RWPE1 (cell line): ENCODE results near the gene RAB22A.
"Not testable (repeated sequence)": the region's sequence is repeated elsewhere in the genome, so short reads cannot be mapped to it uniquely, and the experiment has no call there.

ENCODE experiments used
- CTCF ChIA-PET: fragments of 350-600 bp; sonication (Branson Sonifier 250); formaldehyde crosslinking; extraction: SDS; loops from one replicate; lab custom pipeline; 2021; lab: Yijun Ruan, JAX
- POLR2A ChIA-PET: fragments of 400-600 bp; formaldehyde crosslinking; extraction: SDS; loops from one replicate; lab custom pipeline; 2020; ENCODE audit warnings: antibody characterized with exemption; ENCODE audit not compliant: low non-redundant PET; lab: Yijun Ruan, JAX
- DNase-seq: peaks from one replicate; pipeline ENCODE4 v3.0.0; 2012; ENCODE audit warnings: low spot score
- H3K27ac ChIP-seq: fragments of 450-650 bp; 2 replicates; pipeline ENCODE4 v1.5.1; 2017
- CTCF ChIP-seq: fragments of 450-650 bp; conservative IDR thresholded peaks from 2 replicates; pipeline ENCODE4 v1.5.1; 2017; ENCODE audit warnings: low read depth, mild to moderate bottlenecking

The RAB22A gene

GRCh38 chr20:58405504-58406291 lies 96.2 kb downstream of the RAB22A start:
- no peak for TF ChIP-seq CTCF
- POLR2A ChIA-PET: interaction anchor here (1.1 kb wide), 1 partner anchor 17 kb away, joined by 5 read pairs; the partner anchor contains the start of gene VAPB
- peak overlapping the region; percentile 46 for H3K27ac ChIP-seq
- DNase-seq: no peak
- CTCF ChIA-PET: interaction anchor here (0.6 to 1.0 kb wide), 2 partner anchors 62 to 246 kb away, joined by 3 read pairs; partner anchors contain the start of gene STX16

- CTCF ChIA-PET: interaction anchor here (1.0 kb wide), 1 partner anchor 245 kb away, joined by 3 read pairs; the partner anchor contains the start of gene STX16
- no peak for TF ChIP-seq CTCF
- POLR2A ChIA-PET: interaction anchor here (0.8 kb wide), 1 partner anchor 18 kb away, joined by 4 read pairs; the partner anchor contains the start of gene VAPB
- DNase-seq: peak; percentile 42
- H3K27ac ChIP-seq: no peak overlapping the region
These were observed 97.0 kb downstream of the RAB22A start for GRCh38 chr20:58406422-58407001.

DNA sequence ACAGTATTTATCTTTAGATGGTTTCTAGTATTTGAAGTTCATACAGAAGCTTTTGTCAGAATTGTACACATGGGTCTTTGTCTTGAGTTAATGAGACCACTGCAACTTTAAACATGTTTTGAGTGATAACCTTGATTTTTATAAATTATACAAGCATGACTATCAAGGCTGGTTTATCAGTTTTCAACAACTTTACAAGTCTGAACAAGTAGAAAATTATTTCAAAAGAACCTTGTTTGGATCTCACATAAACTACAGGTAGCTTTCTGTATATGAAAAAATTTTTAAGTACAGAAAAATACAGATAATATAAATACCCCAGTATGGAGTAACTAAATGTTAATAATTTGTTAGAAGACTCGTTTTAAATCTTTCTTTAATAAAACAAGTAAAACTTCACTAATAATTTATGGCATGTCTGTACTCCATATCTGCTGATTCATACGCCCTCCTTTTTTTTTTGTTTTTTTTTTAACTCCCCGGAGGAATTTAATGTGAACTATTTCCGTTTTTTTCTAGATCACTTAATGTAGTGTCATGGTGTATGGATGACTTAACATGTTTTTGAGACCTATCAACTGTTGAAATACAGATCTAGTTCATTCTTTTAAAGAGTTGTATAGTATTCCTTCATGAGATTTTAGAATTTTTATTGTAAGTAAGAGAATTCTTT lies 97.8 kb downstream of the RAB22A start:
- H3K27ac ChIP-seq: no peak overlapping the region
- ChIA-PET CTCF (no interaction called here), POLR2A (interaction anchor here (0.8 kb wide), 1 partner anchor 19 kb away, joined by 4 read pairs; the partner anchor contains the start of gene VAPB)
- no peak for TF ChIP-seq CTCF
- DNase-seq: peak; percentile 84

DNA sequence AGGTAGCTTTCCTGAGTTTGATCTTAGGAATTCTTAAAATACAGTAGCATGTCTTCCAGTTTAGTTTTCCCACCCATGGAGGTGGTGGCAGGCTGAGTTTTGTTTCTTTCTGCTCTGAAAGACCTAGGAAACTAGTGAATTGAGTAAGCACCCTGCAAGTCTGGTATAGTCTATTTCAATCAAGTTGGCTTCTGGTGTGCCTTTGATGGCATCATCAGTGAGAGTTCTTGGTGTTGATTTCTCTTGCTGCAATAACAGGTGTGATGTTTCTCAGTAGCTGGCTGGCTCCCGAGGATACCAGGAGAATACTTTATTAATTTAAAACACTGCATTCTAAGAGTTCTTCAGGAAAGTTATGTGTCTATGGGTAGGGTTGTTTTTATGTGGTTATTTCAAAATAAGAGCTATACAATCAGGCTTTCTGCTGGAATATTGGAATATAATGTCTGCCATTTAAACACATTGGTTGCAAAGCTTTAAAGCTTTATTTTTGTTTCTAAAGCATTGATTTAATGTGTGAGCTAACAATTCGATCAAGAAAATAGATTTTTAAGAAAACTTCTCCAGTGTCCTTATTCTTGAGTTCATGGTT lies 98.5 kb downstream of the RAB22A start:
- no peak for DNase-seq
- H3K27ac ChIP-seq: no peak overlapping the region
- no peak for TF ChIP-seq CTCF
- POLR2A ChIA-PET: no interaction called here
- CTCF ChIA-PET: interaction anchor here (0.5 to 1.0 kb wide), 2 partner anchors 12 to 134 kb away, joined by 3 to 4 read pairs; no protein-coding TSS in a partner anchor

GRCh38 chr20:58408603-58409246 lies 99.2 kb downstream of the RAB22A start:
- POLR2A ChIA-PET: no interaction called here
- TF ChIP-seq CTCF: no peak
- no peak for DNase-seq

DNA sequence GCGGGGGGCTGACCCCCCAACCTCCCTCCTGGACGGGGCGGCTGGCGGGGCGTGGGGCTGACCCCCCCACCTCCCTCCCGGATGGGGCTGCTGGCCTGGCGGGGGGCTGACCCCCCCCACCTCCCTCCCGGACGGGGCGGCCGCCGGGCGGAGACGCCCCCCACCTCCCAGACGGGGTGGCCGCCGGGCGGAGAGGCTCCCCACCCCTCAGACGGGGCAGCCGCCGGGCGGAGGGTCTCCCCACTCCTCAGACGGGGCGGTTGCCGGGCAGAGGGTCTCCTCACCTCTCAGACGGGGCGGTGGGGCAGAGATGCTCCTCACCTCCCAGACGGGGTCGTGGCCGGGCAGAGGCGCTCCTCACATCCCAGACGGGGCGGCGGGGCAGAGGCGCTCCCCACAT lies 104.7 kb downstream of the RAB22A start:
- CTCF ChIA-PET, DNase-seq, POLR2A ChIA-PET, H3K27ac ChIP-seq: not testable (repeated sequence)

More at GRCh38 chr20:58408603-58409246, 99.2 kb downstream of the RAB22A start:
- CTCF ChIA-PET: interaction anchor here (1.0 kb wide), 1 partner anchor 13 kb away, joined by 4 read pairs; no protein-coding TSS in a partner anchor
- H3K27ac ChIP-seq: no peak overlapping the region

DNA sequence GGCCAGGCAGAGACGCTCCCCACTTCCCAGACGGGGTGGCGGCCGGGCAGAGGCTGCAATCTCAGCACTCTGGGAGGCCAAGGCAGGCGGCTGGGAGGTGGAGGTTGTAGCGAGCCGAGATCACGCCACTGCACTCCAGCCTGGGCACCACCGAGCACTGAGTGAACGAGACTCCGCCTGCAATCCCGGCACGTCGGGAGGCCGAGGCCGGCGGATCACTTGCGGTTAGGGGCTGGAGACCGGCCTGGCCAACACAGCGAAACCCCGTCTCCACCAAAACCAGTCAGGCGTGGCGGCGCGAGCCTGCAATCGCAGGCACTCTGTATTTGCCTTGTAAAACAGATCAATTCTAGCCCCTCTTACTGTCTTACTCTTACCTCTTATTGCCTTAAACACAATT lies 105.3 kb downstream of the RAB22A start:
- H3K27ac ChIP-seq, POLR2A ChIA-PET, DNase-seq: not testable (repeated sequence)
- CTCF ChIA-PET: interaction anchor here (0.6 kb wide), 1 partner anchor 168 kb away, joined by 3 read pairs; no protein-coding TSS in a partner anchor
